Measurements from ENCODE around the gene EIF3CL.
A peak's percentile ranks its signal among the peaks of the same experiment; 100 is the strongest.
"Not testable (repeated sequence)": the region's sequence is repeated elsewhere in the genome, so short reads cannot be mapped to it uniquely, and the experiment has no call there.

The EIF3CL gene

DNA sequence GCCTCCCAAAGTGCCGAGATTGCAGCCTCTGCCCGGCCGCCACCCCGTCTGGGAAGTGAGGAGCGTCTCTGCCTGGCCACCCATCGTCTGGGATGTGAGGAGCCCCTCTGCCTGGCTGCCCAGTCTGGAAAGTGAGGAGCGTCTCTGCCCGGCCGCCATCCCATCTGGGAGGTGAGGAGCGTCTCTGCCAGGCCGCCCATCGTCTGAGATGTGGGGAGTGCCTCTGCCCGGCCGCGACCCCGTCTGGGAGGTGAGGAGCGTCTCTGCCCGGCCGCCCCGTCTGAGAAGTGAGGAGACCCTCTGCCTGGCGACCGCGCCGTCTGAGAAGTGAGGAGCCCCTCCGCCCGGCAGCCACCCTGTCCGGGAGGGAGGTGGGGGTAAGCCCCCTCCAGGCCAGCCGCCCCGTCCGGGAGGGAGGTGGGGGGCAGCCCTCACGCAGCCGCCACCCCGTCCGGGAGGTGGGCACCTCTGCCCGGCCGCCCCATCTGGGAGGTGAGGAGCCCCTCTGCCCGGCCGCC lies 26.5 kb downstream of the EIF3CL start:
- DNase-seq, H3K4me1 Mint-ChIP-seq, H3K36me3 Mint-ChIP-seq, CTCF ChIA-PET, H3K27ac Mint-ChIP-seq, H3K9me3 Mint-ChIP-seq, H3K27me3 Mint-ChIP-seq, H3K4me3 Mint-ChIP-seq: not testable (repeated sequence)

DNA sequence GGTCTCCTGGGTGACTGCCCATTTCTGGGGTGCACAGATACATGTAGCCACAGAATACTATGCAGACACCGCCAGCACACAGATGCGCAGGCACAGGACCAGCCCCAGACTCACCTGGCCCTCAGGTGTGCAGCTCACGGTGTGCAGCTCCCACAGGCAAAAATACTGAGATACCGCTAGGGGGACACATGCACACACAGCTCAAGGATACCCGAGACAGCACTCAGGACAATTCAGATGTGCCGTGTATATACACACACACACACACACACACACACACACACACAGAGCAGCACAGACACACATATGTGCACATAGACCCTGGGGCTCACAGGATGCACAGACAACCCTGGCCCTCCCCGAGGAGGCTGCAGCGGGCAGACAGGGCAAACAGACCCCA lies 28.5 kb downstream of the EIF3CL start:
- CTCF ChIA-PET, H3K27ac Mint-ChIP-seq, H3K9me3 Mint-ChIP-seq, H3K36me3 Mint-ChIP-seq, H3K4me3 Mint-ChIP-seq, H3K4me1 Mint-ChIP-seq, H3K27me3 Mint-ChIP-seq: not testable (repeated sequence)
- DNase-seq: peak; percentile 21

DNA sequence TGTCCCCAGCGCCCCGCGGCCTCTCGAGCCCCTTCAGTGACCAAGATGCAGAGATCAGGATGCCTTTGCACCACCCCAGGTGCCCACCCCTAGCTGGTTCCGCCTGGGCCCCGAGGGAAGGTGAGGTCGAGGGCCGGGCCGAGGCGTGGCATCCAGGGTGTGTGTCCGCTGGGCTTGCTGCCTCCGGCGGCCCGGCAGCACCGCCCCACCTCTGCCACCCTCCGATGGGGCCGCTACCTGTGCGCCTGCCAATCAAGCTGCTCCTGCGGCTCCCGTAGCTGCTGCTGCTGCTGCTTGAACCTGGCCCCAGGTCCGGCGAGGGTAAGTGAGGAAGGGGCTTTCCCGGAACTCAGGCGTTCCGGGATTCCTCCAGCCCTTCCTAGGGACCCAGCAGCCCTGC lies 29.4 kb downstream of the EIF3CL start:
- H3K36me3 Mint-ChIP-seq, CTCF ChIA-PET, H3K4me1 Mint-ChIP-seq, H3K27ac Mint-ChIP-seq, DNase-seq, H3K9me3 Mint-ChIP-seq, H3K27me3 Mint-ChIP-seq, H3K4me3 Mint-ChIP-seq: not testable (repeated sequence)

DNA sequence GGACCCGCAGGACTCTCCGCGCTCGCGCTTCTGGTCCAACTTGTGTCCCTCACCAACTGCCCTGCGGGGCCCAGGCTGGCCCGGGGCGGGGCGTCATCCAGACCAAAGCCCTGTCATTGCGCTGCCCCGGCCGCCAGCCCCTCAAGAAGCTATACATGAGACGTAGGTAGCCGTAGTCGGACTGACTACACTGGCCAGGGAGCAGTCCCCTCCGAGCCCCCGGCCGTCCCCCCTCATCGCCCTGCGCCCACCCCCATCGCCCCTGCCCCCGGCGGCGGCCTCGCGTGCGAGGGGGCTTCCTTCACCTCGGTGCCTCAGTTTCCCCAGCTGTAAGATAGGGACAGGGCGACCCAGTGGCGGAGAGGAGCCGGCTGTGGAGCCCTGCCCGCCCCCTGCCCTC lies 35.7 kb downstream of the EIF3CL start:
- H3K27ac Mint-ChIP-seq, H3K9me3 Mint-ChIP-seq, H3K27me3 Mint-ChIP-seq, DNase-seq, H3K4me3 Mint-ChIP-seq, H3K4me1 Mint-ChIP-seq, CTCF ChIA-PET, H3K36me3 Mint-ChIP-seq: not testable (repeated sequence)

DNA sequence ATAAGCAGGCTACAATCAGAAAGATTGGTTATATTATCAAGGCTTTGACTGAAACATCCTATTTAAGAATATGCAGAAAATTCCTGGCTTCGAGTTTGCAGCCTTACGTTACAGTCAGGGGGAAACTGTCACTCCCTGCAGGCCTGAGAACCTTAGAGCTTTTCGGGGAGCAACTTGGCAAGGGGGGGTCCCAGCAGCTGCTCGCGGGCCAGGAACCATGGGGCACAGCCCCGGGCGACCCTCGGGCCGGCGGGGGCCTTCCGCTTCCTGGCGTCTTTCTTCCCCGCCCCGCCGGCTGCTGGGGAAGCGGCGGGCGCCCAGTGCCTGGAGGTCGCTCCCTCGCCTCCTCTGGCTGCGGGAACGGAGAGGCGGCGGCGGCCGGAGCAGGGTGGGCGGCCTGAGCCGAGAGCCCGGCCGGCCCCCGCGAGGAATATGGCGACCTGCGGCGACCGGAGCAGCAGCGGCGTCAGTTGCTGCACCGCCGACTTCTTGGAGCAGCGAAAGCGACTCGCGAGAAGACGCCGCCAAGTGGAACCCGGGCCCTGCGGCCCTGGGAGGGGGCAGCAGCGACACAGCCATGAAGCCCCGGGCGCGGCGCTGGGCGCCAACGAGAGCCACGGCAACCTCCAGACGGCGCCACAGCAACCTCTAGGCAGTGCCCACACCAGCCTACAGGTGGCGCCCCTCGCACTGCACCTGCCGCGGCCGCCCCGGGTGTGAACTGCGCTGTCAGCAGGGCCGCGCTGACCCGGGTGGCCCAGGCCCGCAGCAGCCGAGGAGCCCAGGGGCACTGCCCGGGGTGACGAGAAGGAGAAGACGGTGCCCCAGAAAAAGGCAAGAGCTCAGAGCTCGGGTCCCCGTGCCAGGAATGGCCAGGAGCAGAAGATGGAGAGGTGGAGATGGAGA lies 39.1 kb downstream of the EIF3CL start:
- DNase-seq: peak; percentile 38
- H3K4me1 Mint-ChIP-seq, H3K27ac Mint-ChIP-seq, H3K4me3 Mint-ChIP-seq, H3K9me3 Mint-ChIP-seq, CTCF ChIA-PET, H3K27me3 Mint-ChIP-seq, H3K36me3 Mint-ChIP-seq: not testable (repeated sequence)

DNA sequence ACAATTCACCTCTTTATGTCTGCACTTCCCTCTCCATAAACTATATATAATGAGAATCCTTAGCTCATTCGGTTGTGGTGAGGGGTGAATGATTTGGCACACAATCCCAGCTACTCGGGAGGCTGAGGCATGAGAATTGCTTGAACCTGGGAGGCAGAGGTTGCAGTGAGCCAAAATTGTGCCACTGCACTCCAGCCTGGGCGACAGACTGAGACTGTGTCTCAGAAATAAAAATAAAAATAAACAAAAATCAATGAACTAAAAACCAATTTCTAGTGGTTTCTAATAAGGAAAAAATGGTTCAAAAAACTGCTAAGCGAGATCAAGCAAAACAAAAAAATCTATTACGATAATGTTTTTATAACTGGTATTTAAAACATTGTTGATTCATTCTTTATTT lies 40.2 kb downstream of the EIF3CL start, which contains the start of gene NPIPB6:
Gene NPIPB6, minus strand, starts transcription at position 101 of the 400 bp plus-strand sequence. CDS start 686 bp downstream, outside the sequence.
- H3K27ac Mint-ChIP-seq, H3K9me3 Mint-ChIP-seq, H3K27me3 Mint-ChIP-seq, H3K4me3 Mint-ChIP-seq, H3K36me3 Mint-ChIP-seq, H3K4me1 Mint-ChIP-seq, DNase-seq, CTCF ChIA-PET: not testable (repeated sequence)

DNA sequence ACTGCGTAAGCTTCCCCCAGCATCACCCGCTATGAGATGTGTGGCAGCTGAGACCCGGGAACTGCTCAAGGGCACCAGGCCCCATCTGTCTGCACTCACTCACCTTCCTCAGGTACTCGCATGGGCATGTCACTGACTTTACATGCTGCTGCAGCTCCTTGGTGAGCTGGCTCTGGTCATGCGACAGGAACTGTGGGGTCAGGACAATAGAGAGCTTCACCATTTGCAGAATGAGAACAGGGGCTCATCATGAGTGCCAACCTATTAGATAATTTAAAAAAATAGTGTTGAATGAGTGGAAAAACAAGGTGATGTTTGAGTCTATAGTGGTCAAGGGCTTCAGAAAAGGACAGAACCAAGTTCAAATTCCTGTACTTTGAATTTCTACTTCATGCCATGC lies 41.0 kb downstream of the EIF3CL start:
- H3K27me3 Mint-ChIP-seq, CTCF ChIA-PET, H3K9me3 Mint-ChIP-seq, H3K4me3 Mint-ChIP-seq, H3K4me1 Mint-ChIP-seq, H3K36me3 Mint-ChIP-seq, DNase-seq, H3K27ac Mint-ChIP-seq: not testable (repeated sequence)

DNA sequence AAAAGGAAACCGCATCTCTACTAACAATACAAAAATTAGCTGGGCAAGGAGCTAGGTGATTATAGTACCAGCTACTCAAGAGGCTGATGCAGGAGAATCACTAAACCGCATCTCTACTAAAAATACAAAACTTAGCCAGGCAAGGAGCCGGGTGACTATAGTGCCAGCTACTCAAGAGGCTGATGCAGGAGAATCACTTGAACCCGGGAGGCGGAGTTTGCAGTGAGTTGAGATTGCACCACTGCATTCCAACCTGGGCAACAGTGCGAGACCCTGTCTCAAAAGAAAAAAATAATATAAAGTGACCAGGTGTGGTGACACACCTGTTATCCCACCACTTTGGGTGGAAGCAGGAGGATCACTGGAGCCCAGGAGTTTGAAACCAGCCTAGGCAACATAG lies 65.4 kb downstream of the EIF3CL start:
- H3K4me1 Mint-ChIP-seq, H3K27ac Mint-ChIP-seq, H3K4me3 Mint-ChIP-seq, DNase-seq, H3K36me3 Mint-ChIP-seq, H3K9me3 Mint-ChIP-seq, H3K27me3 Mint-ChIP-seq, CTCF ChIA-PET: not testable (repeated sequence)

DNA sequence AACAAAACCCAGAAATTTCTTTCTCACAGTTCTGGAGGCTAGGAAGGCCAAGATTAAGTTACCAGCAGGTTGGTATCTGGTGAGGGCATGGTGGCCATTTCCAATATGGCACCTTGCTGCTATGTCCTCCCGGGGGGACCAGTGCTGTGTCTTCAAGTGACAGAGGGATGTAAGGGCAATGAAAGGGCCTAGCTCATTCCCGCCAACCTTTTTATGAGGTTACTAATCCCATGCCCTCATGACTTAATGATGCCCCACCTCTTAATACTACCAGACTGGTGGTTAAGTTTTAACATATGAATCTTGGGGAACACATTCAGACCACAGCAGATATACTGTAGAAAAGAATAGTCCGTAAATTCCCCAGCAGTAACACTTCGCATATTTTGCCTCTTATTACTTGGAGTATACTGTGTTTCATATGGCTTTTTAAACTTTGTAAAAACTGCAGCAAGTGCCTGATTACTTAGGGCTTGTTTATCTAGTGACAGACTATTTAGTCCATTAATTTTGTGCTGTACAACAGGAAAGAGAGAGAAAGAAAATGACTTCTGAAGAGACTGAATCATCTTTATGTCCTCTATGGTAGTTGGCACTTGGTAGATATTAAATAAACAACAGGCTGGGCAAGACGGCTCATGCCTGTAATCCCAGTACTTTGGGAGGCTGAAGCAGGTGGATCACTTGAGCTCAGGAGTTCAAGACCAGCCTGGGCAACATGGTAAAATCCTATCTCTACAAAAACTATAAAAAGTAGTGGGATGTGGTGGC lies 66.5 kb downstream of the EIF3CL start:
- H3K4me1 Mint-ChIP-seq, H3K4me3 Mint-ChIP-seq, DNase-seq, H3K9me3 Mint-ChIP-seq, H3K27ac Mint-ChIP-seq, H3K36me3 Mint-ChIP-seq, CTCF ChIA-PET, H3K27me3 Mint-ChIP-seq: not testable (repeated sequence)

DNA sequence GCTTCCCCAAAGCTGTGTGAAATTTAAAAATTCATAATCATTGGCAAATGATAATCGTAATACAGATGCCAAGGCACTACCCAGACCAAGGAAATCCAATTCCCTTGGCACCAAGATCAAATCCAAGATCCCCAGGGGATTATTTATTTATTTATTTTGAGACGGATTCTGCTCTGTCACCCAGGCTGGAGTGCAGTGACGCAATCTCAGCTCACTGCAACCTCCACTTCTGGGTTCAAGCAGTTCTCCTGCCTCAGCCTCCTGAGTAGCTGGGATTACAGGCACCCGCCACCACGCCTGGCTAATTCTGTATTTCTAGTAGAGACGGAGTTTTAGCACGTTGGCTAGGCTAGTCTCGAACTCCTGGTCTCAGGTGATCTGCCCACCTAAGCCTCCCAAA lies 68.0 kb downstream of the EIF3CL start:
- H3K4me1 Mint-ChIP-seq, H3K27ac Mint-ChIP-seq, H3K4me3 Mint-ChIP-seq, H3K36me3 Mint-ChIP-seq, H3K27me3 Mint-ChIP-seq, DNase-seq, CTCF ChIA-PET, H3K9me3 Mint-ChIP-seq: not testable (repeated sequence)

DNA sequence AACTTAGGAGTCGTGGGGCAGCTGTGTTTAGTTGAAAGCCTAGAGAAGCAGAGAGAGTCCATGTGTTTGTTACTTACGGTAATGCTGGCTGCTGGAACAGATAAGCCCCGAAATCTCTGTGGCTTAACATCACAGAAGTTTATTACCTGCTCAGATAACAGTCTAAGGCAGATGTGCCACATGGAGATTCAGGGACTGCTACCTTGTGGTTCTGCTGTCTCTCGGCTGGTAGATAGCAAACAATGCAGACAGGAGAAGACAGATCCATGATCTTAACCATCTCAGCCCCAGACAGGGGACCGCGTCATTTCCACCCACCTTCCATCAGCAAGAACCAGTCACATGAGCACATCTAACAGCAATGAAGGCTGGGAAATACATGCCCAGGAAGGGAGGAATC lies 71.0 kb downstream of the EIF3CL start:
- H3K27ac Mint-ChIP-seq, H3K27me3 Mint-ChIP-seq, H3K9me3 Mint-ChIP-seq, H3K4me1 Mint-ChIP-seq, DNase-seq, H3K36me3 Mint-ChIP-seq, CTCF ChIA-PET, H3K4me3 Mint-ChIP-seq: not testable (repeated sequence)

DNA sequence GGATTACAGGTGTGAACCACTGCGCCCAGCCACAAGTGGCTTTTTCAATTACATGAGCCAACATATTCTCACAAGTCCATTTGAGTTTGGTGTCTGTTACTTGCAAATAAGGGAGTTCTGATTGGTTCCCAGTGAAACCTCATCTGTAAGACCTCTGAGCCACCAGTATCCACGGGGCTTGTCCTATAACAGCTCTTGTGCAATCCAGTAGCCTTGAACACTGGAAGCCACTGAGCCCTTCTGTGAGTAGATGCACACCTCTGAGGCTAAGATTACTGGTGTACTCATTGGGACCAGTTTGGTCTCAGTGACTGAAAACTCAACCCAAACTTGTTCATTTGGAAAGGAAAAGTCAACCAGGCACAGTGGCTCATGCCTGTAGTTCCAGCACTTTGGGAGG lies 72.7 kb downstream of the EIF3CL start:
- H3K4me3 Mint-ChIP-seq, H3K36me3 Mint-ChIP-seq, H3K27ac Mint-ChIP-seq, H3K9me3 Mint-ChIP-seq, H3K27me3 Mint-ChIP-seq, DNase-seq, H3K4me1 Mint-ChIP-seq, CTCF ChIA-PET: not testable (repeated sequence)

DNA sequence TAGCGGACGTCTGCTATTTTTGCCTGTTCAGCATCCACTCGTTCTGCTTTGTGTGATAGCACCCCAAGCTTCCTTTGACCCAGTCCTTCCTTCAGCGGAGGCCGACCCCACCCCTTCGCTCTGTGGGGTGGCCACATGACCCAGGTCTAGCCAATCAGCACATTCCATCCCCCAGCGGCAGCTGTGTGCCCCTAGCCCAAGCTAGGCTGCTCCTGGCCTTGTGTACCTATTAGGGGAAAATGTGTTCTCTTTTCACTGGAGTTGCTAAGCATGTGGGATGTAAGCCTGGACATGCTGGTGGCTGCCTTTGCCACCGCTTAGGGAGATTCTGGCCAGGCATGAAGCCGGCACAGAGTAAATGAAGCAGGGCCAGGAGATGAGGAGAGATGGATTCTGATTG lies 73.4 kb downstream of the EIF3CL start:
- CTCF ChIA-PET, H3K27ac Mint-ChIP-seq, H3K36me3 Mint-ChIP-seq, H3K4me3 Mint-ChIP-seq, H3K4me1 Mint-ChIP-seq, H3K27me3 Mint-ChIP-seq, H3K9me3 Mint-ChIP-seq: not testable (repeated sequence)
- DNase-seq: peak; percentile 33

All from activated naive CD4-positive, alpha-beta T cell treated with anti-CD3 and anti-CD28 coated beads, Interleukin-2, amount 10 ng/mL, durations not matched to agents 7 days and 5 days (primary cell).